ENCODE measurements around the gene SLC6A17.

- no peak for TF ChIP-seq POLR2A (IDR thresholded peaks at IDR 0.05)
- peak; percentile 79 to 90 (median 86) for TF ChIP-seq CTCF (IDR thresholded peaks at IDR 0.05)
Observed at GRCh38 chr1:110207831-110208230, 57.5 kb downstream of the SLC6A17 start.
